Stimulated activated CD4-positive, alpha-beta T cell treated with anti-CD3 and anti-CD28 coated beads, Interleukin-15, amount 100 ng/mL, for 24 hours (primary cell): ENCODE data around the gene INCA1.
A peak's percentile ranks its signal among the peaks of the same experiment; 100 is the strongest.
"Not testable (repeated sequence)": the region's sequence is repeated elsewhere in the genome, so short reads cannot be mapped to it uniquely, and the experiment has no call there.

ENCODE experiments used
- DNase-seq: peaks from one replicate; pipeline ENCODE4 v3.0.0-alpha.2; 2020

Gene INCA1, protein sequence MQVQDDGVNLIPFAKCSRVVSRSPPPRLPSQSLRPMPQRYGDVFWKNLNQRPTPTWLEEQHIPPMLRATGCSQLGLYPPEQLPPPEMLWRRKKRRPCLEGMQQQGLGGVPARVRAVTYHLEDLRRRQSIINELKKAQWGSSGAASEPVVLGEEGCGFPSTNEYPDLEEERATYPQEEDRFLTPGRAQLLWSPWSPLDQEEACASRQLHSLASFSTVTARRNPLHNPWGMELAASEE

DNA sequence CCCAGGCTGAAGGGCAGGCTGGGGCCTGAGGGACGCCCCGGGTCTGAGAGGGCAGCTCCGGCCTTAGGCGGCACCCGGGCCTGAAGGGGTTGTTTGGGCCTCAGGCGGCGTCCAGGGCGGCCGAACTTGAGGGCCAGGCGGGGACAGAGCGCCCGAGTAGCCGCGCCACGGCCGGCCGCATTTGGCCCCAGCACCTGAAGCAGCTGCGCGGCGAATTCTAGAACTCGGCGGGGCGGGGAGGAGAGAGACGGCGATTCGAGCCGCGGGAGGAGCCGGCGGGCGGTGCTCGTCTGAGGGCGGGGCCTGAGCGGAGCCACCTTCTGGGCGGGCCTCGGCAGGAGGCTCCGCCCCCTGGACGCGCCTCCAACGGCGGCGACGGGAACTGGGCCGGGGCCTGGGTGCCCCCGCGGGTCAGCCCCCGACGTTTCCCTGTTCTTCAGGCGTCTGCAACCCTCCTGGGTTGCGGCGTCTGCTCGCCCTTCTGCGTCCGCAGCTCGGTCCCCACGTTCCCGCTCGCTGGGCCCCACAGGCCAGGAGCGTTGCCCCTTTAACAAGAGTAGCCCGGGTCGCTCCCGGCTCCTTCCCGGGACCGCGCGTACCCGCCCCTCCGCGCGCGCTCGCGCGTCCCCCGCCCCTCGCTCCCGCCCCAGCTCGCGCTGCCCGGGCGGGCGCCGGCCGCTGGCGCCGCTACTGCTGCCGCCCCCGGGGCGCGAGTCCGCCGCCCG, at the start of gene INCA1, which contains the start of gene KIF1C:
TSS of gene INCA1 (minus strand) at position 221 of the 725 bp plus-strand sequence. CDS start 3,085 bp downstream, outside the sequence.
TSS of gene KIF1C (plus strand) at position 649 of the 725 bp plus-strand sequence. CDS start 2,297 bp downstream, outside the sequence.
- peak; percentile 93 for DNase-seq

- no peak for DNase-seq
Observed at GRCh38 chr17:5045496-5045895, 48.2 kb upstream of the INCA1 start.

GRCh38 chr17:5044630-5045029, 47.3 kb upstream of the INCA1 start:
- DNase-seq = no peak

DNA sequence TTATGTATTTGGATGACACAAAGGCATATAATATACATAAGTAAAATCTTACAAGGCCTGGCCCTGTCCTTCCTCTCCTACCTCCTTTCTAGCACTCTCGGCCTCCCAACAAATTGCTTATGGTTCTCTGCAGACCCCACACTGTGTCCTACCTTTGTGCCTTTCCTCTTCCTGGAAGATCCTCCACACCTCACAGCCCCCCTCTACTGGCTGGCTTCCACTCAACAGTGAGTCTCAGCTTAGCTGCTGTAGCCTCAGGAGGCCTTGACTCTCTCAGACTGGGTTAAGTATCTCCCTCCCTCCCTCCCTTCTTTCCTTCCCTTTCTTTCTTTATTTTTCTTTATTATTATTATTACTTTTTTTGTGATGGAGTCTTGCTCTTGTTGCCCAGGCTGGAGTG, 46.2 kb upstream of the INCA1 start:
- DNase-seq = no peak

GRCh38 chr17:5042157-5043022, 45.1 kb upstream of the INCA1 start:
- peak; percentile 41 for DNase-seq

DNA sequence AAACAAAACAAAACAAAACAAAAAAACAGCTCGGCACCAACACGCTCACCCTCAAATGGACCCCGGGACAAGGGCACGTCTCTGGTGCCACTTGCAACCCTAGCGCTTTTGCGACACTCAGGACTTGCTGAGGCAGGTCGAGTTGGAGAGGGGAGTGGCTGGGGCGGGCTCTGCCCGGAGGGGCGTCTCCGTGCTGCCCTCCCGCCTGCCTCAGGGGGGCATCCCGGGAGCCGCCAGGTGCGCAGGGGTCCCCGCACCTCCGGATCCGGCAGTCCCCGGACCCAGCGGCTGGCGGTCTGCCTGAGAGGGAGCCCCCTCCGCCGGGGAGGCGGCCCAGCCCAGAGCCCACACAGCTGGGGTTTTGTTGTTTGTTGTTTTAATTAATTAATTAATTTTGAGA, 38.0 kb upstream of the INCA1 start, which contains the start of gene SLC52A1:
TSS of gene SLC52A1 (minus strand) at position 112 of the 400 bp plus-strand sequence. CDS start 820 bp downstream, outside the sequence.
- no peak for DNase-seq

DNA sequence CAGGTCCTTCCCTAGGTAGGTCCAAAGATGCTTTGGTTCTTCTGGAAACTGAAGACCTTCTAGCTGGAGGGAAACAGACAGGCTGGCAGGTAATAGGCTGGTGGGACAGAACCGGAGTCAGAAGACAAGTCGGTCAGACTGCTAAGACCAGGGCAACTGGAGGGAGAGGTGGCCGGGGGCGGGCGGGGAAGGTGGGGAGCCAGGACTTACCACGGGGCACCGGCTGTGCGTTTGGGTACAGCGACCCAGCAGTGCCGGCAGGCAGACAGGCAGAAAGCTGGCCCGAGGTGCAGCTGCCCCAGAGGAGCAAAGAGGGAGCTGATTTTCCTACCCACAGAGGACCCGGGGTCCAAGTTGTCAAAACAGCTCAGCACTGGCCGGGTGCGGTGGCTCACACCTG, 37.3 kb upstream of the INCA1 start:
- DNase-seq = no peak

DNA sequence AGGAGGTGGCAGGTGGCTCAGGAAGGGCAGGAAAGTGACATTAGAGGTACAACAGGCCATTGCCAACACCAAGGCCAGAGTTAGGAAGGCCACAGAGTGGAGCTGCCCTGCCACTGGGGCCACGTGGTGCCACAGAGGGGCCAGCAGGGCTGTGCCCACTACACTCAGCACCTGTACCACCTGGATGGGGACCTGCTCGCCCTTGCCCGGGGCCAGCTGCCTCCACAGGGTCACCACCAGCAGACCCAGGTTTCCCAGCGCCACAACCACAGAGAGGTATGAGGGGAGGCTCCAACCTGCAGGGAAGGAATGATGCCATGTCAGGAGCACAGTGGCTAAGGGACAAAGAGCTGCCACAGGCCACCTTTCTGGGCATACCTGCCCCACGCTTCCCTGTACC, 36.7 kb upstream of the INCA1 start:
- no peak for DNase-seq

DNA sequence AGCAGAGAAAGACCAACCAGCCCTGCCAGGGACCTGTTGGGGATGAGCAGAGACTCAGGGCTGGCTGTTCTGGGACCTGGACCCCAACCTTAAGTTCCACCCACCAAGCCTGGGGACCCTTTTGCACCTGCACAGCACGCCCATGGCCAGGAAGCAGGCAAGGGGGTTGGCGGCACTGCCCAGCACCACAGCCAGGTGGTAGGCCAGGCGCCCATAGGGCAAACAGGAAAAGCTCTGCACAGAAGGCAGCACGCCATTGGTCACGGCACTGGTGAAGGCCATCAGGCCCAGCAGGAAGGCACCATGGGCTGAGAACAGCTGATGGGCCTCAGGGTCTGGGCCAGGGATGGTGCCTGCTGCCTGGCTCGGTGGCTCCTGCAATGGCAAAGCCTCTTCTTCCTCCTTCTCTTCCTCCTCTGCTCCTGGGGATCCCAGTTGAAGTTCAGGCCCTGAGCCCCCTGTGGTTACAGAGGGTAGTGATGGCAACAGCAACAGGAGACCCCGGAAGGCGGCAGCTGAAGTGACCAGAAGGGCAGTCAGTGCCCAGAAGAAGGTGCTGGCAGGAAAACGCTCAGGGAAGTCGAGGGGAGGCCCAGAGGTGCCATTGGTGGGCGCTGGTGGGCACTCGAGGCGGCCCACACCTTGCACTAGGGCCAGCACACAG, 36.2 kb upstream of the INCA1 start:
- no peak for DNase-seq

DNA sequence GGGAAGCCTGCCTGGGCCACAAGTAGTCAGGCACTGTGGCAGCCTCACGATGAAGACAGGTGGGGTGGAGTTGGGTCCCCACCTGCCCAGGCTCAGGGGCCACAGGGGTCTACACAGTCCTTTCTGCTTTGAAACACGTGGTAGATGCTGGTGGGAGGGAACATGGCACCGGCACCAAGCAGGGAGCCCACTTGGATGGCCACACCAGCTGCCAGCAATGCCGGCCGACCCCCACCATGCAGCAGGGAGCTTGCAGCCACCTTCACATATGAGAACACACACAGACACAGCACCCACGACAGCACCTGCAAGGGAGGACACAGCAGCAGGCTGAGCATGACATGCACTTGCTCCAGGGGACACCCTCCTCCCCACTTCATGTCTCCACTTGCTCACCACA, 35.5 kb upstream of the INCA1 start:
- DNase-seq = no peak

GRCh38 chr17:5031365-5032082, 34.2 kb upstream of the INCA1 start:
- peak; percentile 93 for DNase-seq

DNA sequence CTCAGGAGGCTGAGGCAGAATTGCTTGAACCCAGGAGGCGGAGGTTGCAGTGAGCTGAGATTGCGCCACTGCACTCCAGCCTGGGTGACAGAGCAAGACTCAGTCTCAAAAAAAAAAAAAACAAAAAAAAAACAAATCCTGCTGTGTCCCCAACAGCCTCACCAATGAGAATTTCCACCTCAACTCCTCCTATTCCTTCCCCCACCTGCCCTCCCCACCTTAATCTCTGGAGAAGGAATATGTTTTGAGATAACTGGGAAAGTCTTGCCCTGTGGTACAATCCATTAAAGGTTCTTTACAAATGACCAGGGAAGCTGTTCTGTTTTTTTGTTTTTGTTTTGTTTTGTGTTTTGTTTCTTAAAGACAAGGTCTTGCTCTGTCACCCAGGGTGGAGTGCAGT, 32.8 kb upstream of the INCA1 start:
- DNase-seq = not testable (repeated sequence)

DNA sequence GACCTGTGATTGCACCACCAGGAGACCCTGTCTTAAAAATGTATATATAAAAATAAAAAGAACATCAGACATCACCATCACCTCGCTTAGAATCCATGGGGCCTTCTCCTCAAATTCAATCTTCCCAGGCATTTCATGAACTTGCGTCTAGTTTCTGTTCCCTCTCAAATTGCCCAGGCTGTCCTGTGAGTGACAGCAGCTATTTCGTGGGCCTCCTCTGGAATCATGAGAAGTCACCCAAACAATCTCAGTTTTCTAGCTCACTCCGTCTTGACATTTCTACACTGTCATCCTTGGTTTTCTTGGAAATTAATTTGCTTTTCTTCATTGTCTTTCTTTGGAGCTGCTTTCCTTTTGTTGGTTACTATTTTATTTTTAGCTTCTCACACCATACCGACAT, 30.6 kb upstream of the INCA1 start:
- DNase-seq = no peak

DNA sequence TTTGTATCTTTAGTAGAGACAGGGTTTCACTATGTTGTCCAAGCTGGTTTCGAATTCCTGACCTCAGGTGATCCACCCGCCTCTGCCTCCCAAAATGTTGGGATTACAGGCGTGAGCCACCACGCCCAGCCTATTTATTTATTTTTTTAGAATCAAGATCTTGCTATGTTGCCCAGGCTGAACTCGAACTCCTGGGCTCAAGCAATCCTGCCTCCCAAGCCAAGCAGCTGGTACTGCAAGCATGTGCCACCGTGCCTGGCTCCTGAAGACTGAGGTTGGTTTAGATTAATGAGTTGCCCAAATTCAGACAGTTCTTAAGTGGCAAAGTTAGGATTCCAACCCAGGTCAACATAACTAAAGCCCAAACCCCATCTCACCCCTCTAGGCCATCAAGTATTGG, 30.0 kb upstream of the INCA1 start:
- no peak for DNase-seq

DNA sequence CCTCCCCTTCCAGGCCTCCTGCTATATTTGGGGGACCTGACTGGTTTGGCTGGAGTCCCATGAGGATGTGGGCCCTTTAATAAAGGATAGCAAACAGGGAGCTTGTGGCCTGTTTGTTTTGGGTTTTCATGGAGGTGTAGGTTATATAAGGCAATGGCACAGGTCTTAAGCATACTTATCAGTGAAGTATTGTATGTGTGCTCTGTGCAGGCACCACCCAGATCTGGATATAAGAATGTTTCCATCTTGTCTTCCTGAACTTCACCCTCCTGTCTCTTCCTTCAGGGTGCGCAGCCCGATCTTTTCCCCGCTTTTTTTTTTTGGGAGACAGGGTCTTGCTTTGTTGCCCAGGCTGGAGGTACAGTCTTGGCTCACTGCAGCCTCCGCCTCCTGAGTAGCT, 27.3 kb upstream of the INCA1 start:
- no peak for DNase-seq

DNA sequence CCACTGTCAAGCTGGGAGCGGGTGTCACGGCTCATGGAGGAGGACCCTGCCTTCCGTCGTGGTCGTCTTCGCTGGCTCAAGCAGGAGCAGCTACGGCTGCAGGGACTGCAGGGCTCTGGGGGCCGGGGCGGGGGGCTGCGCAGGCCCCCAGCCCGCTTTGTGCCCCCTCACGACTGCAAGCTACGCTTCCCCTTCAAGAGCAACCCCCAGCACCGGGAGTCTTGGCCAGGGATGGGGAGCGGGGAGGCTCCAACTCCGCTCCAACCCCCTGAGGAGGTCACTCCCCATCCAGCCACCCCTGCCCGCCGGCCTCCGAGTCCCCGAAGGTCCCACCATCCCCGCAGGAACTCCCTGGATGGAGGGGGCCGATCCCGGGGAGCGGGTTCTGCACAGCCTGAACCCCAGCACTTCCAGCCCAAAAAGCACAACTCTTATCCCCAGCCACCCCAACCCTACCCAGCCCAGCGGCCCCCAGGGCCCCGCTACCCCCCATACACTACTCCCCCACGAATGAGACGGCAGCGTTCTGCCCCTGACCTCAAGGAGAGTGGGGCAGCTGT, 26.3 kb upstream of the INCA1 start:
- no peak for DNase-seq

- DNase-seq = no peak
Observed at GRCh38 chr17:5022171-5022711, 24.9 kb upstream of the INCA1 start.

- DNase-seq = no peak
Observed at GRCh38 chr17:5020502-5021023, 23.2 kb upstream of the INCA1 start.

GRCh38 chr17:5019475-5019956, 22.2 kb upstream of the INCA1 start:
- peak; percentile 47 for DNase-seq

DNA sequence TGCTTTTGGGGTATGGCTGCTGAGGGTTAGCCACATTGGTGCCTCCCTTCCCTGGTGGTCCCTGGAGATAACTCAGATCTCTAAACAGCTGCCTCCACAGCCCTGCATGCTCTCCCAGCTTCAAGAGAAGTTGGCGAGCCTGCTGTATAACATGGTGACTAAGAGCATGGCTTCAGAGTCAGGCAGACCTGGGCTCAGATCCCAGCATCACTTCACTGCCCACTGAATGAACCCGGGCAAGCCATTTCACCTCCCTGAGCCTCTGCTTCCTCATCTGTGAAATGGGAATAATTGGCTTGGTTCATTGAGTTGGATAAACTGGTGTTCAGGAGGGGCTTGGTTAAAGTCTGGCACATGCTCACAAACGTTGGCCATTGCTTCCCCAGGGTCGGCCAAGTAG, 17.0 kb upstream of the INCA1 start:
- DNase-seq = no peak

DNA sequence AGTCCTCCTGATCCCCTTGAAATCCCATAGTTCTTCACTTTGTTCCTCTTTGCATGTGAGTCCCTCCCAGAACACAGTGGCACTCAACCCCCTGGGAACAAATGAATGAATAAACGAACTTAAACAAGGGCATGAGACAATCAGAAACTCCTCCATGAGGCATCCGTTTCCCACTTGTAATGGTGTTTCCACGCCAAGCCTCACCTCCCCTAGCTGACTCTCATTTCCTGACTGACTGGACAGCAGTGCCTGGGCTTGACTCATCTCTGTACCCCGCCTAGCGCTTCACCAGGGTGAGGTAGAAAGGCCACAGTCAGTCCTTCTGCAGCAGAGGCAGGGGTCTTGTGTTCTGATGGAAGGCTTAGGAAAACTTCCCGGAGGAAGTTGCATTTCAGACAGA, 14.6 kb upstream of the INCA1 start:
- DNase-seq = peak; percentile 51
